HG02798 (cell line): ENCODE measurements around the gene SLAMF6.
A peak's percentile ranks its signal among the peaks of the same experiment; 100 is the strongest.

ENCODE experiments used
- ATAC-seq: cut with Tn5 transposase; IDR thresholded peaks from one replicate; pipeline ENCODE4 v1.9.1; 2021; ENCODE audit warnings: mild to moderate bottlenecking; ENCODE audit not compliant: unreplicated experiment, poor library complexity

SLAMF6 gene

GRCh38 chr1:160437432-160438316, 85.4 kb downstream of the SLAMF6 start:
- ATAC-seq = peak; percentile 89

- ATAC-seq = no peak
These were observed 86.1 kb downstream of the SLAMF6 start for GRCh38 chr1:160436966-160437365.
